Left ventricle myocardium inferior (tissue), 1 donor: ENCODE data around the gene SYTL3. TPM values are rescaled to one million over a fixed set of nuclear protein-coding genes. Genes with fewer than 3 reads are reported as not detected.

ENCODE experiments used
- DNase-seq: peaks from one replicate; pipeline ENCODE4 v3.0.0-alpha.2; 2020
- H3K27ac ChIP-seq: fragments of 200-600 bp; replicated peaks from 2 replicates; pipeline ENCODE4 v1.8.0; 2021
- H3K27me3 ChIP-seq: fragments of 200-600 bp; 2 replicates; pipeline ENCODE4 v1.8.0; 2021; ENCODE audit warnings: low read depth
- H3K36me3 ChIP-seq: fragments of 200-600 bp; 2 replicates; pipeline ENCODE4 v1.8.0; 2021
- H3K4me1 ChIP-seq: fragments of 200-600 bp; 2 replicates; pipeline ENCODE4 v1.8.0; 2021
- H3K4me3 ChIP-seq: fragments of 200-600 bp; 2 replicates; pipeline ENCODE4 v1.8.0; 2021; ENCODE audit warnings: mild to moderate bottlenecking, moderate library complexity
- H3K9me3 ChIP-seq: fragments of 200-600 bp; replicated peaks from 2 replicates; pipeline ENCODE4 v1.8.0; 2021
- intact Hi-C: fragments of 100-400 bp; cut with micrococcal nuclease; formaldehyde crosslinking; loops from one replicate; pipeline ENCODE4 v1.11.0; 2022
- total RNA-seq: library from RNA; stranded (reverse); fragmentation: NEBNext Ultra II Directional; extraction: Animal tissue kit (Norgen Biotek cat#: 25700); gene quantifications from one replicate; pipeline ENCODE4 v1.2.1, GENCODE V29; 2021
- TF ChIP-seq, protein P1 (sequence below): fragments of 200-600 bp; IDR thresholded peaks from 2 replicates; pipeline ENCODE4 v1.8.0; 2021; ENCODE audit warnings: antibody characterized with exemption, mild to moderate bottlenecking, borderline replicate concordance
- donor health status: DM: no; HTN: yes; CAD: no; lungs with severe emphysema.

SYTL3 gene
- total RNA-seq, 1 donor from 2014 or later: 11.2 TPM

DNA sequence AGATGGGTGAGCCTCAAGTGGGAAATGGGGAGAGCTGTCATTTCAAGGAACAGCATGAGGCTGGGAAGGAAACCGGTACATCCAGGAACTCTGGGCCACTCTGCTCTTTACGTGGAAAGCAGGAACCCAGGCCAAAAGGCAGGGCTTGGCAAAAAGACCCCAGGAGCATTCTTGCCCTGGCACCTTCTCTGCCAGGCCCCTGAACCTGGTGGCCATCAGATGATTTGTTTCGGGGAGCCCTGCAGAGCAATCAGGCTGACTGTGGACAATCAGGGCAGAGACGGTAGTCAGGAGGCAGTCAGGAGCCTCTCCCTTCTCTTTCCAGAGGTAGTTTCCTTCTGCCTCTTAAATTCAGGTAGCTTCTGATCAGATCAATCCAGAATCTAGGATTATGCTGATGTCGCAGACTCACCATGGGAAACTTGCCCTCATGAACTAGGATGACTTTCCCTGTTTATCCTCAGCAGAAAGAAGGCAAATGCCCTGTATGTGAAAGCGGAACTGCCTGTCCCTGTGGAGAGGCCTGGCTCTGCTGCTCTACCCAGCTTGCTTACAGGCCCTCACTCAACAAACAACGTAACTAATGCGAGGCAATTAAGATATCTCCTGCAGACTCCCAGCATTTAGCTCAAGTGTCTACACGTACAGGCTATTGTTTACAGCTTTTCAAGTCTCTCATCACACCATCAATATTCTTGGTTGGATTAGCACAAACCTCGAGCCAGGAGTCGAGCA, 132.7 kb downstream of the SYTL3 start:
- Histone ChIP-seq H3K4me1 (peaks cover 38% of the 10 kb centered on the region), H3K9me3 (no peaks in the 10 kb centered on the region), H3K4me3 (no peak overlapping the region), H3K27me3 (no peaks in the 10 kb centered on the region), H3K27ac (no peak overlapping the region), H3K36me3 (peaks cover 98% of the 10 kb centered on the region)
- DNase-seq: no peak
- intact Hi-C loops: no loop called here
- TF ChIP-seq, protein P1, sequence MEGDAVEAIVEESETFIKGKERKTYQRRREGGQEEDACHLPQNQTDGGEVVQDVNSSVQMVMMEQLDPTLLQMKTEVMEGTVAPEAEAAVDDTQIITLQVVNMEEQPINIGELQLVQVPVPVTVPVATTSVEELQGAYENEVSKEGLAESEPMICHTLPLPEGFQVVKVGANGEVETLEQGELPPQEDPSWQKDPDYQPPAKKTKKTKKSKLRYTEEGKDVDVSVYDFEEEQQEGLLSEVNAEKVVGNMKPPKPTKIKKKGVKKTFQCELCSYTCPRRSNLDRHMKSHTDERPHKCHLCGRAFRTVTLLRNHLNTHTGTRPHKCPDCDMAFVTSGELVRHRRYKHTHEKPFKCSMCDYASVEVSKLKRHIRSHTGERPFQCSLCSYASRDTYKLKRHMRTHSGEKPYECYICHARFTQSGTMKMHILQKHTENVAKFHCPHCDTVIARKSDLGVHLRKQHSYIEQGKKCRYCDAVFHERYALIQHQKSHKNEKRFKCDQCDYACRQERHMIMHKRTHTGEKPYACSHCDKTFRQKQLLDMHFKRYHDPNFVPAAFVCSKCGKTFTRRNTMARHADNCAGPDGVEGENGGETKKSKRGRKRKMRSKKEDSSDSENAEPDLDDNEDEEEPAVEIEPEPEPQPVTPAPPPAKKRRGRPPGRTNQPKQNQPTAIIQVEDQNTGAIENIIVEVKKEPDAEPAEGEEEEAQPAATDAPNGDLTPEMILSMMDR: no peak

DNA sequence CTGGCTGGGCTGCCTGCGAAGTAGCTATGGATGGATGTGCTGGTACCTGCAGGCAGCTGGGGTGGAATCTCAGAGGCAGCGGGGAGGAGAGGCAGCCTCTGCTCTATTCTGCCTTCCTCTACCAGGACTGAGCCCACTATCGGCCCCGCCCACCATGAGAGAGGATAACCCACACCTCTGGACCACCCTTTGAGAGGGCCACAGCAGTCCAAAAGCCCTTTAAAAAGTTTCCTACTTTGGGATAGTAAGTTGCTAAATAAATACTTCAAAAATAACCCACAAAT, 133.3 kb downstream of the SYTL3 start:
- Histone ChIP-seq H3K4me3 (no peak overlapping the region), H3K27me3 (no peaks in the 10 kb centered on the region), H3K4me1 (peaks cover 33% of the 10 kb centered on the region), H3K27ac (no peak overlapping the region), H3K9me3 (no peaks in the 10 kb centered on the region), H3K36me3 (peaks cover 98% of the 10 kb centered on the region)
- no peak for DNase-seq
- TF ChIP-seq, protein P1: no peak
- intact Hi-C loops: no loop called here

DNA sequence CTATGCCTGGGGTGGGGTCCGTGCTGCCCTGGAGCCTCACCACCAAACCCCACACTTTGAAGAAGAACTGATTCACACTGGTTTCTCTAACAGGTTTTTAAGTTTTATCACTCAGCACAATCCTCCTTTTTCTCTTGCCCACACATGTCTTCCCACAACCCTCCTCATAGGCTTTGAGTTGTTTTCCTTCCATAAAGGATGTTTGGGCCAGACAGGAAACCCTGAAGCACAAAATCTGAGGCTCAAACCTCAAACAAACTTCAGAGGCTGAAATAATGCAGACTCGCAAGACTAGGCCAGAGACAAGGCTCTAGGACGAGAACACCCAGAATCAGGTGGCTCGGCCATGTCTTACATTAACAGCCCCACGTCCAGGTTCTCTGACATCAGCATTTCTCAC, 134.0 kb downstream of the SYTL3 start:
- Histone ChIP-seq H3K4me1 (peaks cover 26% of the 10 kb centered on the region), H3K9me3 (no peaks in the 10 kb centered on the region), H3K4me3 (no peak overlapping the region), H3K27me3 (no peaks in the 10 kb centered on the region), H3K36me3 (peaks cover 98% of the 10 kb centered on the region), H3K27ac (no peak overlapping the region)
- DNase-seq: no peak
- TF ChIP-seq, protein P1: no peak
- intact Hi-C loops: no loop called here

DNA sequence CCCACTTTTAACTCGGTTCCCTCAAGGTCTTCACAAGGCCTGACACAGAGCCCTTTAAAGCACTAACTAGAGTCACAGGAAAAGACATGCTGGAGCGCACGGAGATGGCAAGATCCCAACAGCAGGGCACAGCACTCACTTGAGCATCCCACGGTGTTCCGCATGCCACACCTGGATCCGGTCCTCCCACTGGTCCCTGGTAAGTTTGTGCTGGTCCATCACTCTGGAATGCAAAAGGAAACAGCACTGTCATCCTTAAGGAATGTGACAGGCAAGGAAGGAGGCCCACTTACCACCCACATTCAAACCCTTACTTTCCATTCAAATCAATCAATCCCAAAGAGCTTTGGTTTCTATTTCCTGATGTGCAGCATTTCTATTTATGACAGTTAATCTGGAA, 134.7 kb downstream of the SYTL3 start:
- DNase-seq: no peak
- TF ChIP-seq, protein P1: no peak
- peaks cover 94% of the 10 kb centered on the region for H3K36me3 ChIP-seq
- intact Hi-C loops: no loop called here
- H3K4me1 ChIP-seq: peaks cover 25% of the 10 kb centered on the region
- H3K4me3 ChIP-seq: no peak overlapping the region
- H3K27ac ChIP-seq: no peak overlapping the region
- no peaks in the 10 kb centered on the region for H3K27me3 ChIP-seq
- H3K9me3 ChIP-seq: no peaks in the 10 kb centered on the region

DNA sequence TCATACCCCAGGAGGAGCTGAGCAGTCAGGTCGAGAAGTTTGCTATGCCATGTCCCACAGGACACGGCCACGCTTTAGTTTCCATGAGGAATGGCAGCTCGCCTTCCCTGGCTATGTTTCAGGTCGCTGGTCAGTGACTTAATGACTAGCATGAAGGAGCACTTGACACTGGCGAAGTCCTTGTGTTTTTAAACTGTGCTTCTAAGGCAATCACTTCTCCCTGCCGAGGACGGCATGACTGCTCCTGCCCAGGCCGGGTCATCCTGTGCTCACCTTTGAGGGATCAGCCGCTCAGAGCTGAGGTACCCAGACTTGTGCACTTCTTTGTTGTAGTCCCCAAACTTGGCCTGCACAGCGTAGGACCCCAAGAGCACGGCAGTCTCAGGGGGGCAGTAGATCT, 135.2 kb downstream of the SYTL3 start:
- no peak overlapping the region for H3K27ac ChIP-seq
- peaks cover 30% of the 10 kb centered on the region for H3K4me1 ChIP-seq
- no peak overlapping the region for H3K4me3 ChIP-seq
- DNase-seq: no peak
- H3K27me3 ChIP-seq: no peaks in the 10 kb centered on the region
- H3K9me3 ChIP-seq: no peaks in the 10 kb centered on the region
- intact Hi-C loops: no loop called here
- H3K36me3 ChIP-seq: peaks cover 90% of the 10 kb centered on the region
- TF ChIP-seq, protein P1: no peak
